GM12891 (cell line): ENCODE measurements around the gene CWF19L2.
"Not testable (repeated sequence)": the region's sequence is repeated elsewhere in the genome, so short reads cannot be mapped to it uniquely, and the experiment has no call there.

Source experiments
- DNase-seq: peaks from one replicate; pipeline ENCODE4 v3.0.0; 2011; ENCODE audit warnings: low spot score; ENCODE audit not compliant: insufficient read length
- FAIRE-seq: peaks from 2 replicates; lab custom pipeline; 2011; peaks lifted over from hg19 to GRCh38; lab: Jason Lieb, UNC
- PAX5 ChIP-seq: IDR thresholded peaks from 2 replicates; pipeline ENCODE4 v1.6.1; 2011; ENCODE audit warnings: low read length, moderate library complexity, mild to moderate bottlenecking; ENCODE audit not compliant: insufficient read depth, severe bottlenecking
- POLR2A ChIP-seq: IDR thresholded peaks from 2 replicates; pipeline ENCODE4 v1.6.1; 2011; ENCODE audit warnings: low read depth, low read length, control low read depth
- POLR2AphosphoS5 ChIP-seq: IDR thresholded peaks from 2 replicates; pipeline ENCODE4 v1.6.1; 2011; ENCODE audit warnings: low read depth, low read length, control low read depth
- POU2F2 ChIP-seq: IDR thresholded peaks from 2 replicates; pipeline ENCODE4 v1.6.1; 2011; ENCODE audit warnings: low read depth, mild to moderate bottlenecking, control low read depth, low read length, moderate library complexity
- SPI1 ChIP-seq: IDR thresholded peaks from 2 replicates; pipeline ENCODE4 v1.6.1; 2011; ENCODE audit warnings: low read depth, low read length, control low read depth
- TAF1 ChIP-seq: IDR thresholded peaks from 2 replicates; pipeline ENCODE4 v1.6.1; 2011; ENCODE audit warnings: low read depth, low read length, control low read depth

CWF19L2 gene

GRCh38 chr11:107442715-107443215 is 14.9 kb downstream of the CWF19L2 start:
- no peak for TF ChIP-seq SPI1
- TF ChIP-seq PAX5 = no peak
- DNase-seq (no peak), FAIRE-seq (no peak)

DNA sequence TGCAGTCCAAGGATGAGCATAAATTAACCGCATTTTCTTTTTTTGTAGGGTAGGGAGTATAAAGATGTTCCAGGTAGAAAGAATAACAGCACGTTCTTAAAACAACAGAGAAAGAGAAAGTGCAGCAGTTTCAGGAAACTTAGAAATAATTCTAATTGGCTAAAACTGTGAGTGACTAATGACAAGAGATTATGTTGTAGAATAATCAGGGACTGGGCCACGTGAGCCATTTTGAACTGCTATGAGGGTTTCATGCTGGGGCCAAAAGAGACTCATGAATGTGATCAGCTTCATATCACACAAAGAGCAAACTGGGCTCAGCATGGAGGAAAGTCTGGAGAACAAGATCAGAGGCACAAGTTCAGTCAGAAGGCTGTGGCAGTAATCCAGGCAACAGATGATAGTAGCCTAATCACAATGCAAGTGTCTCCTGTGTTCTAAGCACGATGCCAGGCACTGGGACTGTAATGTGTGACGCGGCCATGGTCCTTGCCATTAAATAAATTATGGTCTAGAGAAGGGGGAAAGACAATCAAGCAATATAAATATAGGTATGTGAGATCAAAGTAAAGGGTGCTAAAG is 17.9 kb downstream of the CWF19L2 start:
- DNase-seq (no peak), FAIRE-seq (no peak)
- TF ChIP-seq PAX5 = no peak
- no peak for TF ChIP-seq POLR2AphosphoS5
- TF ChIP-seq SPI1 = no peak
- no peak for TF ChIP-seq TAF1
- TF ChIP-seq POLR2A = no peak
- TF ChIP-seq POU2F2 = no peak

GRCh38 chr11:107438148-107438547 is 19.5 kb downstream of the CWF19L2 start:
- TF ChIP-seq POLR2AphosphoS5 (no peak), POU2F2 (no peak), POLR2A (no peak), SPI1 (no peak), PAX5 (no peak), TAF1 (no peak)
- no peak for FAIRE-seq
- DNase-seq = no peak

- DNase-seq (no peak), FAIRE-seq (no peak)
- TF ChIP-seq TAF1 (no peak), POLR2A (no peak), SPI1 (no peak), POLR2AphosphoS5 (no peak)
Measured at GRCh38 chr11:107430525-107430924, 27.1 kb downstream of the CWF19L2 start.

GRCh38 chr11:107427569-107428180 is 29.9 kb downstream of the CWF19L2 start:
- TF ChIP-seq POU2F2 (no peak), SPI1 (no peak), PAX5 (no peak), POLR2A (no peak), TAF1 (no peak), POLR2AphosphoS5 (no peak)
- DNase-seq (no peak), FAIRE-seq (no peak)

- DNase-seq (no peak), FAIRE-seq (peak; percentile 57)
- TF ChIP-seq POU2F2 = no peak
- no peak for TF ChIP-seq SPI1
- TF ChIP-seq PAX5 = no peak
- no peak for TF ChIP-seq POLR2A
- TF ChIP-seq TAF1 = no peak
- no peak for TF ChIP-seq POLR2AphosphoS5
Measured at GRCh38 chr11:107413352-107413751, 44.3 kb downstream of the CWF19L2 start.

- no peak for TF ChIP-seq PAX5
- no peak for DNase-seq
- no peak for FAIRE-seq
Measured at GRCh38 chr11:107408762-107409211, 48.8 kb downstream of the CWF19L2 start.

- DNase-seq (no peak), FAIRE-seq (no peak)
- TF ChIP-seq POU2F2 = no peak
- no peak for TF ChIP-seq POLR2AphosphoS5
- no peak for TF ChIP-seq TAF1
- no peak for TF ChIP-seq SPI1
- TF ChIP-seq PAX5 = no peak
- TF ChIP-seq POLR2A = no peak
Measured at GRCh38 chr11:107405260-107405659, 52.4 kb downstream of the CWF19L2 start.

GRCh38 chr11:107401131-107401530 is 56.5 kb downstream of the CWF19L2 start:
- not testable (repeated sequence) for DNase-seq, FAIRE-seq

GRCh38 chr11:107397357-107397756 is 60.3 kb downstream of the CWF19L2 start:
- no peak for FAIRE-seq
- TF ChIP-seq TAF1 = no peak
- no peak for DNase-seq

- DNase-seq (no peak), FAIRE-seq (no peak)
- TF ChIP-seq SPI1 (no peak), POLR2AphosphoS5 (no peak), POU2F2 (no peak), POLR2A (no peak), PAX5 (no peak), TAF1 (no peak)
Measured at GRCh38 chr11:107392611-107393010, 65.0 kb downstream of the CWF19L2 start.

DNA sequence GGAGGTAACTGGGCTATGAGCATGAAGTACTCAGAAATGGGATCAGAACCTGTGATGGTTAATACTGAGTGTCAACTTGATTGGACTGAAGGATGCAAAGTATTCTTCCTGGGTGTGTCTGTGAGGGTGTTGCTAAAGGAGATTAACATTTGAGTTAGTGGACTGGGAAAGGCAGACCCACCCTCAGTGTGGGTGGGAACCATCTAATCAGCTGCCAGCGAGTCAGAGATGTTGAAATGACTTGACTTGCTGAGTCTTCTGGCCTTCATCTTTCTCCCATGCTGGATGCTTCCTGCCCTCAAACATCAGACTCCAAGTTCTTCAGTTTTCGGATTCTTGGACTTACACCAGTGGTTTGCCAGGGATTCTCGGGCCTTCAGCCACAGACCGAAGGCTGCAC is 66.9 kb downstream of the CWF19L2 start:
- FAIRE-seq, DNase-seq: not testable (repeated sequence)
